ENCODE data around the gene ADGRV1.

DNA sequence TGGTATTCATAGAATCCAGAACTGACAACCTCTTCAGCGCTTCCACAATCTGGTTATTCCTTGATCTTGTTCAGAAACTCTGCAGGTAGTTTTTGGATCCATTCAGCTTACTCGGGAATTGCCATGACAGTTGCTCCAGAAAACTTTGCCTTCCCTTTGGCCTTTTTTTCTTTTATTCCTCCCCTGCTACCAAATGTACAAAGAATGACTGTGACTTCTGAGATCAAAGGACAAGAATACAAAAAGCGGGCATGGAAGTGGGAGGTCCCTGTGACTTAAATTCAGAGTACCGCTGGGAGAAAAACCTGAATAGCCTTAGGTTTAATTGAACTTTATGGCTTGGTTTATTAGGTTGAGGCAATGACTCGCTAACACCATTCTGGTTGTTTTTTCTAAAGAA, 59.5 kb downstream of the ADGRV1 start:
- TF ChIP-seq CTCF (IDR thresholded peaks at IDR 0.05): no peak
- TF ChIP-seq POLR2A (IDR thresholded peaks at IDR 0.05): no peak
- TF ChIP-seq POLR2AphosphoS5 (IDR thresholded peaks at IDR 0.05): no peak
